H9 (cell line): ENCODE data around the gene DUSP10. TPM values are rescaled to one million over a fixed set of nuclear protein-coding genes. Genes with fewer than 3 reads are reported as not detected.

ENCODE experiments used
- DNase-seq: peaks from one replicate; pipeline ENCODE4 v3.0.0-alpha.2; 2017
- H2AFZ ChIP-seq: one replicate; pipeline ENCODE4 v1.6.1; 2013; ENCODE audit warnings: mild to moderate bottlenecking, low read length, control low read depth, moderate library complexity
- H2AK5ac ChIP-seq: 2 replicates; pipeline ENCODE4 v1.6.1; 2013; ENCODE audit warnings: low read length, control low read depth, mixed read lengths; ENCODE audit not compliant: insufficient read length
- H2BK120ac ChIP-seq: one replicate; pipeline ENCODE4 v1.6.1; 2013; ENCODE audit warnings: low read depth, mild to moderate bottlenecking, low read length, control low read depth, inconsistent platforms; ENCODE audit not compliant: poor library complexity, severe bottlenecking
- H2BK12ac ChIP-seq: 2 replicates; pipeline ENCODE4 v1.6.1; 2013; ENCODE audit warnings: low read length, control low read depth, mixed read lengths, low read depth; ENCODE audit not compliant: insufficient read length
- H2BK15ac ChIP-seq: 2 replicates; pipeline ENCODE4 v1.6.1; 2013; ENCODE audit warnings: low read depth, low read length, control low read depth
- H2BK20ac ChIP-seq: one replicate; pipeline ENCODE4 v1.6.1; 2013; ENCODE audit warnings: low read depth, mild to moderate bottlenecking, low read length, control low read depth, inconsistent platforms; ENCODE audit not compliant: poor library complexity, severe bottlenecking
- H2BK5ac ChIP-seq: 2 replicates; pipeline ENCODE4 v1.6.1; 2013; ENCODE audit warnings: low read length, control low read depth, mixed read lengths; ENCODE audit not compliant: insufficient read length
- H3K14ac ChIP-seq: 2 replicates; pipeline ENCODE4 v1.6.1; 2013; ENCODE audit warnings: low read length, control low read depth; ENCODE audit not compliant: insufficient read depth
- H3K18ac ChIP-seq: 2 replicates; pipeline ENCODE4 v1.6.1; 2013; ENCODE audit warnings: low read depth, mild to moderate bottlenecking, mixed read lengths, low read length, control low read depth; ENCODE audit not compliant: insufficient read length
- H3K23ac ChIP-seq: 2 replicates; pipeline ENCODE4 v1.6.1; 2013; ENCODE audit warnings: low read length, control low read depth, mixed read lengths, low read depth; ENCODE audit not compliant: insufficient read length
- H3K23me2 ChIP-seq: 2 replicates; pipeline ENCODE4 v1.6.1; 2013; ENCODE audit warnings: low read depth, mild to moderate bottlenecking, mixed read lengths, low read length, control low read depth; ENCODE audit not compliant: insufficient read length, poor library complexity, severe bottlenecking
- H3K27ac ChIP-seq: 2 replicates; pipeline ENCODE4 v1.5.1; 2013; ENCODE audit warnings: low read length, control low read depth, mixed read lengths, low read depth; ENCODE audit not compliant: insufficient read length
- H3K27me3 ChIP-seq: 2 replicates; pipeline ENCODE4 v1.6.1; 2013; ENCODE audit warnings: low read length, control low read depth, inconsistent platforms; ENCODE audit not compliant: insufficient read depth
- H3K4ac ChIP-seq: 2 replicates; pipeline ENCODE4 v1.6.1; 2013; ENCODE audit warnings: low read depth, mild to moderate bottlenecking, control low read depth, inconsistent platforms, low read length, moderate library complexity
- H3K4me1 ChIP-seq: 2 replicates; pipeline ENCODE4 v1.6.1; 2013; ENCODE audit warnings: low read length, control low read depth, inconsistent platforms; ENCODE audit not compliant: insufficient read depth
- H3K4me2 ChIP-seq: 2 replicates; pipeline ENCODE4 v1.6.1; 2013; ENCODE audit warnings: low read length, control low read depth, mixed read lengths; ENCODE audit not compliant: insufficient read length, insufficient read depth
- H3K56ac ChIP-seq: 2 replicates; pipeline ENCODE4 v1.6.1; 2013; ENCODE audit warnings: low read depth, mild to moderate bottlenecking, mixed read lengths, low read length, control low read depth; ENCODE audit not compliant: insufficient read length
- H3K79me1 ChIP-seq: 2 replicates; pipeline ENCODE4 v1.6.1; 2013; ENCODE audit warnings: low read depth, mild to moderate bottlenecking, moderate library complexity, low read length, control low read depth, inconsistent platforms; ENCODE audit not compliant: insufficient read depth, poor library complexity, severe bottlenecking
- H3K79me2 ChIP-seq: 2 replicates; pipeline ENCODE4 v1.6.1; 2013; ENCODE audit warnings: low read length, control low read depth, inconsistent platforms; ENCODE audit not compliant: insufficient read depth
- H3K9ac ChIP-seq: 2 replicates; pipeline ENCODE4 v1.6.1; 2013; ENCODE audit warnings: low read length, control low read depth, mixed read lengths; ENCODE audit not compliant: insufficient read length; ENCODE audit errors: extremely low read depth
- H3K9me3 ChIP-seq: one replicate; pipeline ENCODE4 v1.6.1; 2013; ENCODE audit warnings: low read depth, low read length, inconsistent platforms; ENCODE audit not compliant: control insufficient read depth
- H3T11ph ChIP-seq: one replicate; pipeline ENCODE4 v1.6.1; 2013; ENCODE audit warnings: mild to moderate bottlenecking, low read length, control low read depth, inconsistent platforms
- H4K20me1 ChIP-seq: one replicate; pipeline ENCODE4 v1.6.1; 2013; ENCODE audit not compliant: control insufficient read depth, insufficient read length, insufficient read depth
- H4K5ac ChIP-seq: 2 replicates; pipeline ENCODE4 v1.6.1; 2013; ENCODE audit warnings: low read depth, mild to moderate bottlenecking, mixed read lengths, low read length, control low read depth; ENCODE audit not compliant: insufficient read length
- H4K8ac ChIP-seq: replicated peaks from 2 replicates; pipeline ENCODE4 v1.6.1; 2013; ENCODE audit warnings: low read length, control low read depth, mixed read lengths, low read depth; ENCODE audit not compliant: insufficient read length
- H4K91ac ChIP-seq: 2 replicates; pipeline ENCODE4 v1.6.1; 2013; ENCODE audit warnings: low read depth, mild to moderate bottlenecking, moderate library complexity, mixed read lengths, low read length, control low read depth; ENCODE audit not compliant: insufficient read length
- H3K27ac Mint-ChIP-seq, 3 experiments: 2 replicates in 2 of 3; 3 replicates in 1 of 3; pipeline ENCODE4 v1.8.0; 2020 to 2021; ENCODE audit warnings: mixed read lengths in 3 of 3, mild to moderate bottlenecking in 1 of 3, moderate library complexity in 1 of 3
- H3K27me3 Mint-ChIP-seq: 2 replicates; pipeline ENCODE4 v1.8.0; 2021; ENCODE audit warnings: low read depth, mild to moderate bottlenecking, moderate library complexity, mixed read lengths
- H3K36me3 Mint-ChIP-seq, 3 experiments: 2 replicates in 2 of 3; 3 replicates in 1 of 3; pipeline ENCODE4 v1.8.0; 2020 to 2021; ENCODE audit warnings: low read depth in 3 of 3, mixed read lengths in 3 of 3; ENCODE audit not compliant: insufficient read depth in 1 of 3
- H3K4me1 Mint-ChIP-seq, 2 experiments: 2 replicates each; pipeline ENCODE4 v1.8.0; 2020; ENCODE audit warnings: mixed read lengths in 2 of 2
- H3K4me3 Mint-ChIP-seq, 2 experiments: 2 replicates in 1 of 2; 3 replicates in 1 of 2; pipeline ENCODE4 v1.8.0; 2020 to 2021; ENCODE audit warnings: mild to moderate bottlenecking in 2 of 2, mixed read lengths in 2 of 2, moderate library complexity in 1 of 2
- H3K9me3 Mint-ChIP-seq, 2 experiments: 2 replicates in 1 of 2; 3 replicates in 1 of 2; pipeline ENCODE4 v1.8.0; 2020; ENCODE audit warnings: mild to moderate bottlenecking in 2 of 2, mixed read lengths in 2 of 2, moderate library complexity in 1 of 2
- CTCF ChIP-seq: fragments of 200-600 bp; sonication (generic); conservative IDR thresholded peaks from 3 replicates; pipeline ENCODE4 v1.8.0; 2021; ENCODE audit warnings: antibody characterized with exemption, mild to moderate bottlenecking
- WGBS: extraction: QIAGEN DNeasy Blood & Tissue Kit; methylation state at CpG from one replicate; pipeline ENCODE4 v1.1.7; 2013; ENCODE audit warnings: missing lambda C conversion rate, low lambda C conversion rate, mixed read lengths; ENCODE audit not compliant: insufficient read length; ENCODE audit errors: extremely low coverage; 5-methylcytosine and 5-hydroxymethylcytosine counted together
- total RNA-seq: library from RNA; stranded (reverse); gene quantifications from 2 replicates; pipeline ENCODE4 v1.2.1, GENCODE V29; 2021

DUSP10 gene
- total RNA-seq, 1 experiment from 2014 or later: 2.0 TPM

GRCh38 chr1:221670081-221670480 lies 71.8 kb downstream of the DUSP10 start:
- H3K79me2 ChIP-seq: no peaks in the 10 kb centered on the region
- no peak overlapping the region for H2BK120ac ChIP-seq
- no peaks in the 10 kb centered on the region for H3K79me1 ChIP-seq
- no peaks in the 10 kb centered on the region for H4K20me1 ChIP-seq
- no peak overlapping the region for H3K23ac ChIP-seq
- H2BK20ac ChIP-seq: no peak overlapping the region
- H3K27me3 Mint-ChIP-seq: no peaks in the 10 kb centered on the region
- H3K4me2 ChIP-seq: no peak overlapping the region
- no peak overlapping the region for H3K18ac ChIP-seq
- no peaks in the 10 kb centered on the region for H3K9me3 Mint-ChIP-seq
- no peaks in the 10 kb centered on the region for H3K36me3 Mint-ChIP-seq
- H2BK15ac ChIP-seq: no peak overlapping the region
- H3K4ac ChIP-seq: no peak overlapping the region
- no peak overlapping the region for H3K9ac ChIP-seq
- H2AFZ ChIP-seq: no peak overlapping the region
- no peak for DNase-seq
- H2BK5ac ChIP-seq: no peak overlapping the region
- H3K14ac ChIP-seq: no peak overlapping the region
- H3K4me3 Mint-ChIP-seq: no peak overlapping the region
- TF ChIP-seq CTCF: no peak
- H3K27me3 ChIP-seq: no peaks in the 10 kb centered on the region
- H3T11ph ChIP-seq: no peak overlapping the region
- H3K27ac Mint-ChIP-seq: no peak overlapping the region
- H3K9me3 ChIP-seq: no peaks in the 10 kb centered on the region
- no peak overlapping the region for H4K5ac ChIP-seq
- no peaks in the 10 kb centered on the region for H3K23me2 ChIP-seq
- no peak overlapping the region for H3K56ac ChIP-seq
- no peak overlapping the region for H3K27ac ChIP-seq
- WGBS: no CpG with 5 or more reads among the region's 2 CpGs
- no peak overlapping the region for H2AK5ac ChIP-seq
- peaks cover 6 to 7% of the 10 kb centered on the region in 2 experiments for H3K4me1 Mint-ChIP-seq
- no peak overlapping the region for H4K8ac ChIP-seq
- H2BK12ac ChIP-seq: no peak overlapping the region
- H3K4me1 ChIP-seq: no peaks in the 10 kb centered on the region
- no peak overlapping the region for H4K91ac ChIP-seq
